ENCODE measurements around the gene RNASEH1.
"Not testable (repeated sequence)": the region's sequence is repeated elsewhere in the genome, so short reads cannot be mapped to it uniquely, and the experiment has no call there.

GRCh38 chr2:3576263-3576630, 18.1 kb upstream of the RNASEH1 start:
- TF ChIP-seq CTCF, POLR2A (IDR thresholded peaks at IDR 0.05): not testable (repeated sequence)
